ENCODE measurements around the gene LMCD1. TPM values are rescaled to one million over a fixed set of nuclear protein-coding genes. Genes with fewer than 3 reads are reported as not detected.

Gene LMCD1
- total and polyA plus RNA-seq, 2 of the 4 experiments (the other 2 are of a cell fraction): 50.0 to 53.8 TPM

DNA sequence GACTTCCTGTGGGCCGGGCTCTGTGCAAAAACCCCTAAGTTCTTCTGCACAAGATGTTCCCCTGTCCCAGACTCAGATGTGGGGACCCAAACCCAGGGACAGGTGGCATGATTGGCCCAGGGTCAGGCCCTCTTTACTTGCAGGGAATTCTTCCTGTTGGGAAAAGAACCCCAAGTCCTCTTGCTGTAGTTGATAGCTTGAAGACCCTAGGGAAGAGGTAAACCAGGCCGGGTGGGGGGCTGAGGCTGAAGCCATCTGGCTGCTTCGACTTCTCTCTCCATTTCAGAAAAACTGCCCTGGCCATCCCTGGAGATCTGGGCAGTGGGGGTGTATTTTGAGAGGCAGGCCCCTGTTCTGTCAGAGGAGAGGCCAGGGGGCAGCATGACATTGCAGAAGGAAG is 119.5 kb downstream of the LMCD1 start:
- H2BK20ac ChIP-seq (ENCODE audit: low read depth, low read length): peak overlapping the region; percentile 71
- H4K91ac ChIP-seq (ENCODE audit: insufficient read depth, low read depth, low read length): peak overlapping the region; percentile 97; the same call in 1 of the 2 replicates
- intact Hi-C loops (cut with micrococcal nuclease) (loop anchor here (5.0 kb wide), 2 partner anchors 44 to 299 kb away; no protein-coding TSS in a partner anchor), in situ Hi-C loops (cut with MboI; ENCODE audit: low sequenced_read_pairs) (loop anchor here (5.0 kb wide), 1 partner anchor 179 kb away; no protein-coding TSS in a partner anchor), dilution Hi-C loops (cut with HindIII; ENCODE audit: low sequenced_read_pairs, unreplicated experiment) (no loop called here)
- ATAC-seq (ENCODE audit: low read depth) (no peak), DNase-seq (no peak)
- ChIA-PET POLR2A (ENCODE audit: unreplicated experiment) (no interaction called here), CTCF (no interaction called here)
- H3K4me1 ChIP-seq (ENCODE audit: control insufficient read depth, insufficient read depth, low read length): peaks cover 31% of the 10 kb centered on the region
- H2BK15ac ChIP-seq (ENCODE audit: low read depth, low read length): peak overlapping the region; percentile 94; the same call in 1 of the 3 replicates
- H3K4ac ChIP-seq (ENCODE audit: low read depth, low read length): peak overlapping the region; percentile 75
- H3K4me2 ChIP-seq (ENCODE audit: low read depth, low read length): no peak overlapping the region
- H3K27ac ChIP-seq (ENCODE audit: insufficient read depth, low read length): peak overlapping the region; percentile 15; the same call in 1 of the 2 replicates
- BruUV-seq (replicated peaks): no TSS peak
- no peak overlapping the region for H3K4me3 ChIP-seq (ENCODE audit: insufficient read depth, low read depth, low read length)
- no peak overlapping the region for H3K23ac ChIP-seq (ENCODE audit: low read depth, low read length)
- no peak overlapping the region for H2AFZ ChIP-seq (replicated peaks; ENCODE audit: low read length, poor library complexity)
- H3K9me3 ChIP-seq (ENCODE audit: control insufficient read depth, insufficient read depth, low read length): 0 out of 2 replicates have a peak, but pooled peaks cover 2% of the 10 kb centered on the region
- TF ChIP-seq MXI1 (IDR thresholded peaks at IDR 0.05; ENCODE audit: borderline replicate concordance, low read depth, low read length): no peak
- no peak for TF ChIP-seq CHD1 (IDR thresholded peaks at IDR 0.05; ENCODE audit: low read depth, low read length)
- no peak for TF ChIP-seq CEBPB (IDR thresholded peaks at IDR 0.05; ENCODE audit: low read depth, low read length)
- no peak for TF ChIP-seq NFE2L2 (IDR thresholded peaks at IDR 0.05; ENCODE audit: low read depth, low read length)
- no peak for TF ChIP-seq RCOR1 (IDR thresholded peaks at IDR 0.05; ENCODE audit: insufficient replicate concordance, low read length)
- no peak for TF ChIP-seq SMC3 (IDR thresholded peaks at IDR 0.05; ENCODE audit: low read depth, low read length)
- TF ChIP-seq RAD21 (IDR thresholded peaks at IDR 0.05; ENCODE audit: low read length): no peak
- no peak for TF ChIP-seq FOS (IDR thresholded peaks at IDR 0.05; ENCODE audit: low read depth, low read length)
- TF ChIP-seq, protein P1, sequence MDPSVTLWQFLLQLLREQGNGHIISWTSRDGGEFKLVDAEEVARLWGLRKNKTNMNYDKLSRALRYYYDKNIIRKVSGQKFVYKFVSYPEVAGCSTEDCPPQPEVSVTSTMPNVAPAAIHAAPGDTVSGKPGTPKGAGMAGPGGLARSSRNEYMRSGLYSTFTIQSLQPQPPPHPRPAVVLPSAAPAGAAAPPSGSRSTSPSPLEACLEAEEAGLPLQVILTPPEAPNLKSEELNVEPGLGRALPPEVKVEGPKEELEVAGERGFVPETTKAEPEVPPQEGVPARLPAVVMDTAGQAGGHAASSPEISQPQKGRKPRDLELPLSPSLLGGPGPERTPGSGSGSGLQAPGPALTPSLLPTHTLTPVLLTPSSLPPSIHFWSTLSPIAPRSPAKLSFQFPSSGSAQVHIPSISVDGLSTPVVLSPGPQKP (IDR thresholded peaks at IDR 0.05; ENCODE audit: borderline replicate concordance, low read depth, low read length): no peak
- TF ChIP-seq BHLHE40 (IDR thresholded peaks at IDR 0.05; ENCODE audit: low read depth, low read length): no peak
- TF ChIP-seq, protein P2, sequence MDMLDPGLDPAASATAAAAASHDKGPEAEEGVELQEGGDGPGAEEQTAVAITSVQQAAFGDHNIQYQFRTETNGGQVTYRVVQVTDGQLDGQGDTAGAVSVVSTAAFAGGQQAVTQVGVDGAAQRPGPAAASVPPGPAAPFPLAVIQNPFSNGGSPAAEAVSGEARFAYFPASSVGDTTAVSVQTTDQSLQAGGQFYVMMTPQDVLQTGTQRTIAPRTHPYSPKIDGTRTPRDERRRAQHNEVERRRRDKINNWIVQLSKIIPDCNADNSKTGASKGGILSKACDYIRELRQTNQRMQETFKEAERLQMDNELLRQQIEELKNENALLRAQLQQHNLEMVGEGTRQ (IDR thresholded peaks at IDR 0.05; ENCODE audit: low read depth, low read length): no peak
- no peak for TF ChIP-seq MAZ (IDR thresholded peaks at IDR 0.05; ENCODE audit: borderline replicate concordance, low read depth, low read length)
- no peak overlapping the region for H3K9ac ChIP-seq (ENCODE audit: low read depth, low read length)
- H4K5ac ChIP-seq (ENCODE audit: low read depth, low read length): peak overlapping the region; percentile 35; the same call in 1 of the 2 replicates
- 100% methylated on average over 1 of the region's 3 CpGs; no CpG with 5 or more reads in 1 of the 2 experiments for WGBS, 2 experiments (ENCODE audit: extremely low coverage in 2 of 2, insufficient read length in 1 of 2)
- no peaks in the 10 kb centered on the region; the same call in 1 of the 2 replicates for H3K27me3 ChIP-seq (ENCODE audit: control insufficient read depth, insufficient read depth, low read length)
- peak overlapping the region in 1 of 2 experiments; percentile 41; a peak in 2 of 4 replicates for H4K8ac ChIP-seq (ENCODE audit: low read depth in 2 of 2, low read length in 2 of 2)
- H2AK5ac ChIP-seq (ENCODE audit: low read depth, low read length): peak overlapping the region; percentile 21; the same call in 1 of the 2 replicates
- no peaks in the 10 kb centered on the region for H3K36me3 ChIP-seq (ENCODE audit: control insufficient read depth, insufficient read depth, low read length)
- no peaks in the 10 kb centered on the region for H3K79me1 ChIP-seq (ENCODE audit: low read depth in 1 of 2, low read length in 2 of 2)
- H2BK120ac ChIP-seq (ENCODE audit: low read depth, low read length): peak overlapping the region; percentile 99
- H2BK5ac ChIP-seq (ENCODE audit: low read depth, low read length, poor library complexity, severe bottlenecking): peak overlapping the region; percentile 53
- no peaks in the 10 kb centered on the region for H4K20me1 ChIP-seq (ENCODE audit: insufficient read depth, low read length)
- peaks cover 20% of the 10 kb centered on the region for H3K9me1 ChIP-seq (ENCODE audit: insufficient read depth, low read length)
- no peak overlapping the region for H3K14ac ChIP-seq (replicated peaks; ENCODE audit: low read depth, low read length)
- peak overlapping the region; percentile 53 for H3K18ac ChIP-seq (ENCODE audit: low read depth, low read length)
- H3K56ac ChIP-seq (ENCODE audit: extremely low read depth, insufficient read depth, low read length): no peak overlapping the region
- no peak overlapping the region for H2AK9ac ChIP-seq (replicated peaks; ENCODE audit: low read depth, low read length, poor library complexity)

All from IMR-90 (cell line).